Measurements from ENCODE around the gene PGAP6. TPM values are rescaled to one million over a fixed set of nuclear protein-coding genes. Genes with fewer than 3 reads are reported as not detected.

PGAP6 gene
- total and polyA plus RNA-seq, 9 of the 15 experiments (the other 6 are each of a cell fraction or from before 2014, with no cell fraction given), result 0.45 to 50.2 (median 39.3) TPM

DNA sequence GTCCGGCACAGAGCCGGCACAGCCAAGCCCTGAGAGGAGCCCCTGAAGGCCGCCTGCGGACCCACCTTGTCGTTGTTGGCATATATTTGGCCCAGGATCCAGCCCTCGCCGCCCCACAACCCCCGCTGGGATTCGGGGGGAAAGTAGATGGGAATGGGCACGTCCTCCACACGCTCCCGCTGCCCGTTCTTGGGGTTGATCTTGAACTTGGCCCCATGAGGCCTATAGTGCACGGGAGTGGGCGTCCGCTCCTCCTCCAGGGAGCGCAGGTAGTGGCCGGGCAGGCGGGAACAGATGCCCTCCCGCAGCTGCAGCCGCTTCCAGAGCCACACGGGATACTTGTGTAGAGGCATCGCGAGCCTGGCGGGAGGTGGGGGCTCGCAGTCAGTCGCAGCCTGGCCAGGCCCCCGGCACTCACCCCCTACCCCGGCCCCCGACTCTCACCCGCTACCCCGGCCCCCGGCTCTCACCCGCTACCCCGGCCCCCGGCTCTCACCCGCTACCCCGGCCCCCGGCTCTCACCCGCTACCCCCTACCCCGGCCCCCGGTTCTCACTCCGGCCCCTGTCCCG is 11.8 kb downstream of the PGAP6 start:
- Histone ChIP-seq H3K9ac (ENCODE audit: insufficient read depth in 1 of 2, low read depth in 2 of 2, low read length in 2 of 2) (peak overlapping the region; percentile 70 to 98), H3K36me3 (ENCODE audit: control insufficient read depth, insufficient read depth, low read length) (peaks cover 77% of the 10 kb centered on the region; the same call in 2 of the 3 replicates), H4K20me1 (replicated peaks; ENCODE audit: control insufficient read depth, insufficient read depth, low read length) (no peaks in the 10 kb centered on the region), H3K79me2 (ENCODE audit: control insufficient read depth, insufficient read depth, low read length) (peaks cover 13% of the 10 kb centered on the region), H2AFZ (ENCODE audit: low read depth, low read length) (no peak overlapping the region), H3K4me3 (peak overlapping the region; percentile 61), H3K9me3 (replicated peaks; ENCODE audit: control insufficient read depth, insufficient read depth, low read depth, low read length) (no peaks in the 10 kb centered on the region), H3K9me1 (ENCODE audit: control insufficient read depth, insufficient read depth, low read length) (peaks cover 5% of the 10 kb centered on the region), H3K27me3 (ENCODE audit: control insufficient read depth in 2 of 2, insufficient read depth in 2 of 2, low read length in 2 of 2) (no peaks in the 10 kb centered on the region), H3K27ac (ENCODE audit: extremely low read depth, low read depth, low read length) (peak overlapping the region; percentile 70), H3K4me1 (replicated peaks in 1 of 2; ENCODE audit: control insufficient read depth in 2 of 2, insufficient read depth in 2 of 2, low read length in 2 of 2) (peaks cover 9 to 70% of the 10 kb centered on the region in 2 experiments), H3K4me2 (ENCODE audit: insufficient read depth, low read length) (peak overlapping the region; percentile 91)
- peak; percentile 68 for ATAC-seq
- intact Hi-C loops (cut with micrococcal nuclease) (no loop called here), in situ Hi-C loops (cut with MboI) (no loop called here)
- WGBS (ENCODE audit: insufficient coverage, low coverage, missing lambda C conversion rate), result 3% methylated on average over 22 of the region's 44 CpGs
- FAIRE-seq, result no peak
- DNase-seq (ENCODE audit: extremely low read depth in 1 of 4, low spot score in 3 of 4), result peak in 2 of 4 experiments; percentile 52 to 55
- POLR2A ChIA-PET, result interaction anchor here (0.6 to 2.5 kb wide), 6 partner anchors 8 to 345 kb away, joined by 3 to 8 read pairs (median 4); partner anchors contain the start of genes DECR2, METRN and PGAP6
- CTCF ChIA-PET (ENCODE audit: low intra/inter-chr PET ratio), result interaction anchor here (0.7 to 0.8 kb wide), 2 partner anchors 11 to 1463 kb away, joined by 3 read pairs; no protein-coding TSS in a partner anchor
- BruUV-seq (replicated peaks), result no TSS peak
- no peak for TF ChIP-seq RBM25 (IDR thresholded peaks at IDR 0.05; ENCODE audit: low read depth, low read length, severe bottlenecking)
- TF ChIP-seq RBM22 (IDR thresholded peaks at IDR 0.05; ENCODE audit: low read depth, low read length, poor library complexity, severe bottlenecking), result peak; percentile 9
- TF ChIP-seq, protein P1, sequence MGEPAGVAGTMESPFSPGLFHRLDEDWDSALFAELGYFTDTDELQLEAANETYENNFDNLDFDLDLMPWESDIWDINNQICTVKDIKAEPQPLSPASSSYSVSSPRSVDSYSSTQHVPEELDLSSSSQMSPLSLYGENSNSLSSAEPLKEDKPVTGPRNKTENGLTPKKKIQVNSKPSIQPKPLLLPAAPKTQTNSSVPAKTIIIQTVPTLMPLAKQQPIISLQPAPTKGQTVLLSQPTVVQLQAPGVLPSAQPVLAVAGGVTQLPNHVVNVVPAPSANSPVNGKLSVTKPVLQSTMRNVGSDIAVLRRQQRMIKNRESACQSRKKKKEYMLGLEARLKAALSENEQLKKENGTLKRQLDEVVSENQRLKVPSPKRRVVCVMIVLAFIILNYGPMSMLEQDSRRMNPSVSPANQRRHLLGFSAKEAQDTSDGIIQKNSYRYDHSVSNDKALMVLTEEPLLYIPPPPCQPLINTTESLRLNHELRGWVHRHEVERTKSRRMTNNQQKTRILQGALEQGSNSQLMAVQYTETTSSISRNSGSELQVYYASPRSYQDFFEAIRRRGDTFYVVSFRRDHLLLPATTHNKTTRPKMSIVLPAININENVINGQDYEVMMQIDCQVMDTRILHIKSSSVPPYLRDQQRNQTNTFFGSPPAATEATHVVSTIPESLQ (CRISPR knock-in tag; IDR thresholded peaks at IDR 0.05), result no peak
- TF ChIP-seq, protein P2, sequence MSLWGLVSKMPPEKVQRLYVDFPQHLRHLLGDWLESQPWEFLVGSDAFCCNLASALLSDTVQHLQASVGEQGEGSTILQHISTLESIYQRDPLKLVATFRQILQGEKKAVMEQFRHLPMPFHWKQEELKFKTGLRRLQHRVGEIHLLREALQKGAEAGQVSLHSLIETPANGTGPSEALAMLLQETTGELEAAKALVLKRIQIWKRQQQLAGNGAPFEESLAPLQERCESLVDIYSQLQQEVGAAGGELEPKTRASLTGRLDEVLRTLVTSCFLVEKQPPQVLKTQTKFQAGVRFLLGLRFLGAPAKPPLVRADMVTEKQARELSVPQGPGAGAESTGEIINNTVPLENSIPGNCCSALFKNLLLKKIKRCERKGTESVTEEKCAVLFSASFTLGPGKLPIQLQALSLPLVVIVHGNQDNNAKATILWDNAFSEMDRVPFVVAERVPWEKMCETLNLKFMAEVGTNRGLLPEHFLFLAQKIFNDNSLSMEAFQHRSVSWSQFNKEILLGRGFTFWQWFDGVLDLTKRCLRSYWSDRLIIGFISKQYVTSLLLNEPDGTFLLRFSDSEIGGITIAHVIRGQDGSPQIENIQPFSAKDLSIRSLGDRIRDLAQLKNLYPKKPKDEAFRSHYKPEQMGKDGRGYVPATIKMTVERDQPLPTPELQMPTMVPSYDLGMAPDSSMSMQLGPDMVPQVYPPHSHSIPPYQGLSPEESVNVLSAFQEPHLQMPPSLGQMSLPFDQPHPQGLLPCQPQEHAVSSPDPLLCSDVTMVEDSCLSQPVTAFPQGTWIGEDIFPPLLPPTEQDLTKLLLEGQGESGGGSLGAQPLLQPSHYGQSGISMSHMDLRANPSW (CRISPR knock-in tag; IDR thresholded peaks at IDR 0.05), result no peak
- TF ChIP-seq NFYB (IDR thresholded peaks at IDR 0.05; ENCODE audit: extremely low read depth, insufficient read length), result no peak
- TF ChIP-seq NR3C1 (CRISPR knock-in tag; IDR thresholded peaks at IDR 0.05), result no peak
- TF ChIP-seq HMGN3 (IDR thresholded peaks at IDR 0.05; ENCODE audit: borderline replicate concordance, extremely low read depth, insufficient read length, low read depth, low read length), result peak; percentile 17
- TF ChIP-seq ZNF3 (CRISPR knock-in tag; IDR thresholded peaks at IDR 0.05), result no peak
- no peak for TF ChIP-seq NR4A1 (CRISPR knock-in tag; IDR thresholded peaks at IDR 0.05)
- no peak for TF ChIP-seq NR4A1 (tag; IDR thresholded peaks at IDR 0.05)
- TF ChIP-seq ELF1 (tag; IDR thresholded peaks at IDR 0.05), result no peak
- peak; percentile 70; the same call in 1 of the 2 replicates for TF ChIP-seq ZBTB7A (IDR thresholded peaks at IDR 0.05; ENCODE audit: borderline replicate concordance, control insufficient read depth, low read depth, low read length)
- TF ChIP-seq ARHGAP35 (IDR thresholded peaks at IDR 0.05; ENCODE audit: partially characterized antibody), result no peak
- no peak for TF ChIP-seq ZNF232 (CRISPR knock-in tag; IDR thresholded peaks at IDR 0.05)
- TF ChIP-seq ILF3 (IDR thresholded peaks at IDR 0.05; ENCODE audit: borderline replicate concordance), result no peak
- TF ChIP-seq NUFIP1 (IDR thresholded peaks at IDR 0.05; ENCODE audit: partially characterized antibody), result no peak

Measured in K562 (cell line).